B cell (primary cell): ENCODE results near the gene OXNAD1. TPM values are rescaled to one million over a fixed set of nuclear protein-coding genes. Genes with fewer than 3 reads are reported as not detected.

Experiments used
- ATAC-seq: fragments of 200-7000 bp; cut with Tn5 transposase; one replicate; pipeline ENCODE4 v1.10.0; 2021; ENCODE audit warnings: low read depth, mild to moderate bottlenecking, moderate number of reproducible peaks, moderate library complexity
- CTCF ChIA-PET: fragments of 350-600 bp; sonication (Branson Sonifier 250); formaldehyde crosslinking; loops from one replicate; lab custom pipeline; 2021; ENCODE audit warnings: antibody characterized with exemption, inconsistent platforms; lab: Charles Lee
- POLR2A ChIA-PET: fragments of 350-600 bp; sonication (Branson Sonifier 250); formaldehyde crosslinking; loops from one replicate; lab custom pipeline; 2021; ENCODE audit warnings: antibody characterized with exemption; lab: Charles Lee
- DNase-seq: peaks from one replicate; pipeline ENCODE4 v3.0.0; 2013
- H2AFZ ChIP-seq: 2 replicates; pipeline ENCODE4 v1.6.1; 2012; ENCODE audit warnings: mild to moderate bottlenecking, low read depth, low read length; ENCODE audit not compliant: insufficient read depth, poor library complexity, severe bottlenecking
- H3K27ac ChIP-seq, 2 donors: 1 replicate in 1 of 2; 2 replicates in 1 of 2; pipeline ENCODE4 v1.5.1; 2012 to 2013; ENCODE audit warnings: low read length in 2 of 2, mild to moderate bottlenecking in 2 of 2, moderate library complexity in 1 of 2
- H3K27me3 ChIP-seq, 4 experiments: fragments of 200-600 bp in 1 of 4; sonication (generic) in 1 of 4; replicated peaks in 1 of 4; 1 replicate in 2 of 4; 2 replicates in 2 of 4; pipeline versions ENCODE4 v1.6.1 to v1.7.0; 2013 to 2016; ENCODE audit warnings: low read length in 3 of 4, mild to moderate bottlenecking in 2 of 4, mixed read lengths in 1 of 4, moderate library complexity in 1 of 4; ENCODE audit not compliant: insufficient read depth in 4 of 4, control insufficient read depth in 3 of 4; ENCODE audit errors: control extremely low read depth in 1 of 4
- H3K36me3 ChIP-seq, 2 experiments: replicated peaks in 1 of 2; 1 replicate in 1 of 2; 2 replicates in 1 of 2; pipeline versions ENCODE4 v1.6.1 to v1.7.1; 2013; ENCODE audit warnings: low read length in 1 of 2; ENCODE audit not compliant: insufficient read depth in 2 of 2, control insufficient read depth in 1 of 2; ENCODE audit errors: control extremely low read depth in 1 of 2, extremely low read depth in 1 of 2
- H3K4me1 ChIP-seq, 2 donors: fragments of 200-600 bp in 1 of 2; sonication (generic) in 1 of 2; 1 replicate in 1 of 2; 2 replicates in 1 of 2; pipeline versions ENCODE4 v1.5.1 to v1.6.1; 2013 to 2017; ENCODE audit warnings: low read length in 2 of 2; ENCODE audit not compliant: control insufficient read depth in 2 of 2, insufficient read depth in 2 of 2
- H3K4me2 ChIP-seq: replicated peaks from 2 replicates; pipeline ENCODE3; 2012; ENCODE audit warnings: mild to moderate bottlenecking, low read depth, low read length; ENCODE audit not compliant: poor library complexity, severe bottlenecking
- H3K4me3 ChIP-seq, 5 experiments: fragments of 200-600 bp in 1 of 5; sonication (generic) in 1 of 5; 1 replicate in 3 of 5; 2 replicates in 2 of 5; pipeline versions ENCODE4 v1.5.1 to v1.7.0; 2011 to 2016; ENCODE audit warnings: low read length in 4 of 5, mild to moderate bottlenecking in 4 of 5, low read depth in 2 of 5, control low read depth in 1 of 5, moderate library complexity in 1 of 5; ENCODE audit not compliant: insufficient read depth in 1 of 5; ENCODE audit errors: control extremely low read depth in 1 of 5, extremely low read depth in 1 of 5
- H3K79me2 ChIP-seq: fragments of 200-600 bp; sonication (generic); one replicate; pipeline ENCODE4 v1.6.0; 2016; ENCODE audit warnings: low read length; ENCODE audit not compliant: control insufficient read depth, insufficient read depth
- H3K9ac ChIP-seq: fragments of 200-600 bp; sonication (generic); 2 replicates; pipeline ENCODE4 v1.6.1; 2017; ENCODE audit warnings: mild to moderate bottlenecking, low read length, moderate library complexity
- H3K9me3 ChIP-seq, 3 donors: one replicate each; pipeline versions ENCODE4 v1.6.1 to v1.7.1; 2013; ENCODE audit warnings: low read length in 2 of 3; ENCODE audit not compliant: control insufficient read depth in 2 of 3, insufficient read depth in 1 of 3; ENCODE audit errors: control extremely low read depth in 1 of 3
- H4K20me1 ChIP-seq: 2 replicates; pipeline ENCODE4 v1.6.0; 2012; ENCODE audit warnings: mild to moderate bottlenecking, low read length; ENCODE audit not compliant: insufficient read depth, control insufficient read depth, poor library complexity, severe bottlenecking
- H3K27ac Mint-ChIP-seq: one replicate; pipeline ENCODE4 v1.8.0; 2021; ENCODE audit warnings: mixed read lengths
- H3K27me3 Mint-ChIP-seq: one replicate; pipeline ENCODE4 v1.8.0; 2021; ENCODE audit warnings: mixed read lengths
- H3K4me1 Mint-ChIP-seq: one replicate; pipeline ENCODE4 v1.8.0; 2021; ENCODE audit warnings: mixed read lengths
- H3K4me3 Mint-ChIP-seq: one replicate; pipeline ENCODE4 v1.8.0; 2021; ENCODE audit warnings: mixed read lengths
- H3K9me3 Mint-ChIP-seq: one replicate; pipeline ENCODE4 v1.8.0; 2022; ENCODE audit warnings: mixed read lengths; ENCODE audit not compliant: insufficient read depth
- EZH2 ChIP-seq: IDR thresholded peaks from 2 replicates; pipeline ENCODE4 v1.6.1; 2012; ENCODE audit warnings: borderline replicate concordance, low read depth, mild to moderate bottlenecking, moderate library complexity, low read length; ENCODE audit not compliant: insufficient read depth, poor library complexity, severe bottlenecking
- WGBS: methylation state at CpG from one replicate; pipeline ENCODE4 v1.1.5; 2013; ENCODE audit warnings: missing lambda C conversion rate; ENCODE audit not compliant: insufficient coverage; 5-methylcytosine and 5-hydroxymethylcytosine counted together
- intact Hi-C: fragments of 100-400 bp; cut with micrococcal nuclease; formaldehyde crosslinking; loops from one replicate; pipeline ENCODE4 v1.10.0; 2022
- polyA minus RNA-seq: library from RNA; depleted of rRNA, polyadenylated mRNA; stranded (reverse); fragments of >200 nt; gene quantifications from 2 replicates; pipeline ENCODE4 v1.2.3, GENCODE V29; 2012
- polyA plus RNA-seq: library from polyadenylated mRNA; depleted of rRNA; stranded (reverse); fragments of >200 nt; gene quantifications from 2 replicates; pipeline ENCODE4 v1.2.3, GENCODE V29; 2012
- total RNA-seq, 2 donors: library from RNA; stranded (reverse); fragments of 120-200 nt in 1 of 2; gene quantifications; 1 replicate in 1 of 2; 2 replicates in 1 of 2; pipeline versions ENCODE4 v1.2.3 to v1.2.4, GENCODE V29; 2013 to 2022
- TF ChIP-seq, protein P1 (sequence below): fragments of 200-600 bp; IDR thresholded peaks from one replicate; pipeline ENCODE4 v1.8.0; 2022; ENCODE audit warnings: antibody characterized with exemption, mild to moderate bottlenecking

The OXNAD1 gene, protein sequence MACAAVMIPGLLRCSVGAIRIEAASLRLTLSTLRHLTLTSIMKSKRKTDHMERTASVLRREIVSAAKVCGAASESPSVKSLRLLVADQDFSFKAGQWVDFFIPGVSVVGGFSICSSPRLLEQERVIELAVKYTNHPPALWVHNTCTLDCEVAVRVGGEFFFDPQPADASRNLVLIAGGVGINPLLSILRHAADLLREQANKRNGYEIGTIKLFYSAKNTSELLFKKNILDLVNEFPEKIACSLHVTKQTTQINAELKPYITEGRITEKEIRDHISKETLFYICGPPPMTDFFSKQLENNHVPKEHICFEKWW
- total RNA-seq: 11.2 and 12.3 TPM in 2 replicates
- 10.3 TPM for total RNA-seq (2013)
- 4.0 and 5.5 TPM in 2 replicates for polyA plus RNA-seq
- 7.3 and 13.5 TPM in 2 replicates for polyA minus RNA-seq

DNA sequence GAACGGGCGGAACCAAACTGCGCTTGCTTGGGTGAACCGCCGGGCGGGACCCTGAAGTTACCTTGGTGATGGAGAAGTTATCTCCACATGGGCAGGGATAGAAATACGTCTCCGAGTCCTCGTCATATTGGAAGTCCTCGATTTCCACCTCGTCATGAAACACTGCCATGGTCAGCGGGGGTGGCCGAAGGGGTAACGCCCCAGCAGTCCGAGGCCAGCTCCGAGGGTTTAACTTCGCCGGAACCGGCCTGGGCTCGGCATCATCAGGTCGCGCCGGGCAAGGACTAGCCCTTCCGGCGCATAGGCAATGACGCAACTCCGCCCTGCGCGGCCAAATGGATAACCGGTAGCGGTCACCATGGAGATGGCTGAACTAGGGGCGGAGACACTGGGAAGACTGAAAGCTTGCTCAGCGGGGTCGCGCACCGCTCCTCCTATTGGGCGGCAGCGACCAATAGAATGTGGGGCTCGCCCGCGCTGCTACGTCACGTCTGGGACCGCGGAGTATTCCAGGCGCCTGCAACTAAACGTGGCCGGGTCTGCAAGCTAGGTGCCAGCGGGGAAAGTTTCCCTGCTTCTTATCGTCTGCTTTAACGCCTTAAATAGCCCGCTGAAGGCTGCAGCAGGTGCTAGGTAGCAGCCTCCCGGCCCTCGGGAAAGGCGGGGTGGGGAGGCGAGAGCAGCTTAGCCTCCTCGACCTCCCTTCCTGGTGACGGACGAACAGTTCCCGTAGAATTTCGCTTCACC lies at the start of gene OXNAD1, which contains the start of gene DPH3:
Gene OXNAD1 (plus strand): TSS at position 505 of the 747 bp plus-strand sequence. CDS start 5,741 bp downstream, outside the sequence.
Gene DPH3 (minus strand): TSS at position 236 of the 747 bp plus-strand sequence. CDS start 67 bp downstream, at position 169.
- POLR2A ChIA-PET: interaction anchor here (0.6 to 1.8 kb wide), 4 partner anchors 248 to 967 kb away, joined by 3 to 6 read pairs (median 4); partner anchors contain the start of gene RFTN1
- TF ChIP-seq, protein P1, sequence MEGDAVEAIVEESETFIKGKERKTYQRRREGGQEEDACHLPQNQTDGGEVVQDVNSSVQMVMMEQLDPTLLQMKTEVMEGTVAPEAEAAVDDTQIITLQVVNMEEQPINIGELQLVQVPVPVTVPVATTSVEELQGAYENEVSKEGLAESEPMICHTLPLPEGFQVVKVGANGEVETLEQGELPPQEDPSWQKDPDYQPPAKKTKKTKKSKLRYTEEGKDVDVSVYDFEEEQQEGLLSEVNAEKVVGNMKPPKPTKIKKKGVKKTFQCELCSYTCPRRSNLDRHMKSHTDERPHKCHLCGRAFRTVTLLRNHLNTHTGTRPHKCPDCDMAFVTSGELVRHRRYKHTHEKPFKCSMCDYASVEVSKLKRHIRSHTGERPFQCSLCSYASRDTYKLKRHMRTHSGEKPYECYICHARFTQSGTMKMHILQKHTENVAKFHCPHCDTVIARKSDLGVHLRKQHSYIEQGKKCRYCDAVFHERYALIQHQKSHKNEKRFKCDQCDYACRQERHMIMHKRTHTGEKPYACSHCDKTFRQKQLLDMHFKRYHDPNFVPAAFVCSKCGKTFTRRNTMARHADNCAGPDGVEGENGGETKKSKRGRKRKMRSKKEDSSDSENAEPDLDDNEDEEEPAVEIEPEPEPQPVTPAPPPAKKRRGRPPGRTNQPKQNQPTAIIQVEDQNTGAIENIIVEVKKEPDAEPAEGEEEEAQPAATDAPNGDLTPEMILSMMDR: no peak
- no peak for TF ChIP-seq EZH2
- H3K4me1 ChIP-seq: peaks cover 12 to 13% of the 10 kb centered on the region in 2 donors
- DNase-seq (peak; percentile 99), ATAC-seq (peak; percentile 96)
- peaks cover 5% of the 10 kb centered on the region for H4K20me1 ChIP-seq
- H3K27me3 Mint-ChIP-seq: no peaks in the 10 kb centered on the region
- peak within 1 kb of the TSS; percentile 80 to 97 (median 90) for H3K4me3 ChIP-seq
- H3K36me3 ChIP-seq: peaks cover 5 to 9% of the 10 kb centered on the region in 2 experiments
- intact Hi-C loops: loop anchor here (1.0 to 10.0 kb wide), 10 partner anchors 107 to 1478 kb away; partner anchors contain the start of genes BTD, CAPN7, EAF1 and HACL1
- peak within 1 kb of the TSS; percentile 98 for H2AFZ ChIP-seq
- no peaks in the 10 kb centered on the region for H3K9me3 ChIP-seq
- WGBS: under 1% methylated on average over 61 of the region's 61 CpGs
- H3K79me2 ChIP-seq: peaks cover 56% of the 10 kb centered on the region
- H3K27ac ChIP-seq: peak within 1 kb of the TSS; percentile 85 to 97
- H3K27ac Mint-ChIP-seq: peak within 1 kb of the TSS; percentile 99
- H3K9me3 Mint-ChIP-seq: no peaks in the 10 kb centered on the region
- peaks cover 25% of the 10 kb centered on the region for H3K4me1 Mint-ChIP-seq
- H3K4me3 Mint-ChIP-seq: peak within 1 kb of the TSS; percentile 99
- CTCF ChIA-PET: interaction anchor here (1.0 to 7.6 kb wide), 4 partner anchors 10 to 924 kb away, joined by 3 to 76 read pairs (median 10); no protein-coding TSS in a partner anchor
- H3K9ac ChIP-seq: peak within 1 kb of the TSS; percentile 96
- H3K27me3 ChIP-seq: no peaks in the 10 kb centered on the region
- H3K4me2 ChIP-seq: peak within 1 kb of the TSS; percentile 87
